Measurements from ENCODE around the gene CARS2.

The CARS2 gene

GRCh38 chr13:110653271-110653670 is 52.6 kb downstream of the CARS2 start:
- WGBS (ENCODE audit: insufficient coverage, insufficient read length): no CpG with 5 or more reads among the region's 14 CpGs
- no peak for DNase-seq (ENCODE audit: low read depth, low spot score)

GRCh38 chr13:110652764-110653163 is 53.2 kb downstream of the CARS2 start:
- no CpG with 5 or more reads among the region's 10 CpGs for WGBS (ENCODE audit: insufficient coverage, insufficient read length)
- Histone ChIP-seq H3K27ac (ENCODE audit: low read length) (no peak overlapping the region), H3K27me3 (ENCODE audit: control insufficient read depth, insufficient read depth, low read length) (no peaks in the 10 kb centered on the region), H3K4me1 (ENCODE audit: control insufficient read depth, insufficient read depth, low read length) (peaks cover 1% of the 10 kb centered on the region; the same call in 1 of the 2 replicates), H3K9me3 (ENCODE audit: control insufficient read depth, insufficient read depth, low read length) (no peaks in the 10 kb centered on the region), H3K4me3 (ENCODE audit: low read length) (no peak overlapping the region), H3K36me3 (ENCODE audit: control insufficient read depth, insufficient read depth, low read length) (peaks cover 3% of the 10 kb centered on the region)
- no peak for DNase-seq (ENCODE audit: low read depth, low spot score)

More at GRCh38 chr13:110653271-110653670, 52.6 kb downstream of the CARS2 start:
- Histone ChIP-seq H3K36me3 (ENCODE audit: control insufficient read depth, insufficient read depth, low read length) (peaks cover 3% of the 10 kb centered on the region), H3K27me3 (ENCODE audit: control insufficient read depth, insufficient read depth, low read length) (no peaks in the 10 kb centered on the region), H3K4me3 (ENCODE audit: low read length) (no peak overlapping the region), H3K4me1 (ENCODE audit: control insufficient read depth, insufficient read depth, low read length) (peaks cover 1% of the 10 kb centered on the region; the same call in 1 of the 2 replicates), H3K27ac (ENCODE audit: low read length) (no peak overlapping the region), H3K9me3 (ENCODE audit: control insufficient read depth, insufficient read depth, low read length) (no peaks in the 10 kb centered on the region; the same call in 1 of the 2 replicates)

GRCh38 chr13:110652231-110652730 is 53.6 kb downstream of the CARS2 start:
- peaks cover 1% of the 10 kb centered on the region; the same call in 1 of the 2 replicates for H3K4me1 ChIP-seq (ENCODE audit: control insufficient read depth, insufficient read depth, low read length)
- WGBS (ENCODE audit: insufficient coverage, insufficient read length): no CpG with 5 or more reads among the region's 10 CpGs
- no peaks in the 10 kb centered on the region for H3K27me3 ChIP-seq (ENCODE audit: control insufficient read depth, insufficient read depth, low read length)
- H3K4me3 ChIP-seq (ENCODE audit: low read length): no peak overlapping the region
- peaks cover 3% of the 10 kb centered on the region for H3K36me3 ChIP-seq (ENCODE audit: control insufficient read depth, insufficient read depth, low read length)
- H3K27ac ChIP-seq (ENCODE audit: low read length): no peak overlapping the region
- no peak for DNase-seq (ENCODE audit: low read depth, low spot score)
- H3K9me3 ChIP-seq (ENCODE audit: control insufficient read depth, insufficient read depth, low read length): no peaks in the 10 kb centered on the region

GRCh38 chr13:110651726-110652230 is 54.1 kb downstream of the CARS2 start:
- no peaks in the 10 kb centered on the region for H3K9me3 ChIP-seq (ENCODE audit: control insufficient read depth, insufficient read depth, low read length)
- H3K27ac ChIP-seq (ENCODE audit: low read length): no peak overlapping the region
- H3K27me3 ChIP-seq (ENCODE audit: control insufficient read depth, insufficient read depth, low read length): no peaks in the 10 kb centered on the region
- H3K36me3 ChIP-seq (ENCODE audit: control insufficient read depth, insufficient read depth, low read length): peaks cover 3% of the 10 kb centered on the region
- no peak for DNase-seq (ENCODE audit: low read depth, low spot score)
- H3K4me3 ChIP-seq (ENCODE audit: low read length): no peak overlapping the region
- whole genome bisulfite sequencing (ENCODE audit: insufficient coverage, insufficient read length): no CpG with 5 or more reads among the region's 16 CpGs
- H3K4me1 ChIP-seq (ENCODE audit: control insufficient read depth, insufficient read depth, low read length): peaks cover 1% of the 10 kb centered on the region; the same call in 1 of the 2 replicates

- H3K36me3 ChIP-seq (ENCODE audit: control insufficient read depth, insufficient read depth, low read length): peaks cover 3% of the 10 kb centered on the region
- DNase-seq (ENCODE audit: low read depth, low spot score): no peak
- H3K27me3 ChIP-seq (ENCODE audit: control insufficient read depth, insufficient read depth, low read length): no peaks in the 10 kb centered on the region
- peaks cover 1% of the 10 kb centered on the region; the same call in 1 of the 2 replicates for H3K4me1 ChIP-seq (ENCODE audit: control insufficient read depth, insufficient read depth, low read length)
- no peaks in the 10 kb centered on the region for H3K9me3 ChIP-seq (ENCODE audit: control insufficient read depth, insufficient read depth, low read length)
- H3K27ac ChIP-seq (ENCODE audit: low read length): no peak overlapping the region
- no peak overlapping the region; the same call in 1 of the 2 replicates for H3K4me3 ChIP-seq (ENCODE audit: low read length)
- no CpG with 5 or more reads among the region's 14 CpGs for WGBS (ENCODE audit: insufficient coverage, insufficient read length)
Observed at GRCh38 chr13:110651271-110651670, 54.6 kb downstream of the CARS2 start.

- no CpG with 5 or more reads among the region's 14 CpGs for WGBS (ENCODE audit: insufficient coverage, insufficient read length)
- Histone ChIP-seq H3K27ac (ENCODE audit: low read length) (no peak overlapping the region), H3K36me3 (ENCODE audit: control insufficient read depth, insufficient read depth, low read length) (peaks cover 3% of the 10 kb centered on the region)
Observed at GRCh38 chr13:110650436-110650835, 55.5 kb downstream of the CARS2 start.

GRCh38 chr13:110649551-110649950 is 56.4 kb downstream of the CARS2 start:
- no peak for DNase-seq (ENCODE audit: low read depth, low spot score)
- Histone ChIP-seq H3K27ac (ENCODE audit: low read length) (no peak overlapping the region), H3K9me3 (ENCODE audit: control insufficient read depth, insufficient read depth, low read length) (no peaks in the 10 kb centered on the region), H3K36me3 (ENCODE audit: control insufficient read depth, insufficient read depth, low read length) (peaks cover 3% of the 10 kb centered on the region), H3K4me3 (ENCODE audit: low read length) (no peak overlapping the region), H3K4me1 (ENCODE audit: control insufficient read depth, insufficient read depth, low read length) (peaks cover 3% of the 10 kb centered on the region), H3K27me3 (ENCODE audit: control insufficient read depth, insufficient read depth, low read length) (no peaks in the 10 kb centered on the region)
- WGBS (ENCODE audit: insufficient coverage, insufficient read length): no CpG with 5 or more reads among the region's 7 CpGs

More at GRCh38 chr13:110650436-110650835, 55.5 kb downstream of the CARS2 start:
- Histone ChIP-seq H3K9me3 (ENCODE audit: control insufficient read depth, insufficient read depth, low read length) (no peaks in the 10 kb centered on the region), H3K27me3 (ENCODE audit: control insufficient read depth, insufficient read depth, low read length) (no peaks in the 10 kb centered on the region), H3K4me3 (ENCODE audit: low read length) (no peak overlapping the region), H3K4me1 (ENCODE audit: control insufficient read depth, insufficient read depth, low read length) (peaks cover 1% of the 10 kb centered on the region)
- DNase-seq (ENCODE audit: low read depth, low spot score): no peak

GRCh38 chr13:110648848-110649421 is 57.0 kb downstream of the CARS2 start:
- H3K9me3 ChIP-seq (ENCODE audit: control insufficient read depth, insufficient read depth, low read length): no peaks in the 10 kb centered on the region
- H3K27ac ChIP-seq (ENCODE audit: low read length): no peak overlapping the region
- no peak overlapping the region for H3K4me3 ChIP-seq (ENCODE audit: low read length)
- H3K27me3 ChIP-seq (ENCODE audit: control insufficient read depth, insufficient read depth, low read length): no peaks in the 10 kb centered on the region
- no CpG with 5 or more reads among the region's 35 CpGs for WGBS (ENCODE audit: insufficient coverage, insufficient read length)
- DNase-seq (ENCODE audit: low read depth, low spot score): no peak
- H3K4me1 ChIP-seq (ENCODE audit: control insufficient read depth, insufficient read depth, low read length): peaks cover 3% of the 10 kb centered on the region
- peaks cover 3% of the 10 kb centered on the region for H3K36me3 ChIP-seq (ENCODE audit: control insufficient read depth, insufficient read depth, low read length)

GRCh38 chr13:110648146-110648819 is 57.6 kb downstream of the CARS2 start:
- H3K4me3 ChIP-seq (ENCODE audit: low read length): no peak overlapping the region
- no CpG with 5 or more reads among the region's 16 CpGs for WGBS (ENCODE audit: insufficient coverage, insufficient read length)
- H3K36me3 ChIP-seq (ENCODE audit: control insufficient read depth, insufficient read depth, low read length): peaks cover 3% of the 10 kb centered on the region
- H3K27me3 ChIP-seq (ENCODE audit: control insufficient read depth, insufficient read depth, low read length): no peaks in the 10 kb centered on the region
- no peak for DNase-seq (ENCODE audit: low read depth, low spot score)
- no peaks in the 10 kb centered on the region for H3K9me3 ChIP-seq (ENCODE audit: control insufficient read depth, insufficient read depth, low read length)
- H3K27ac ChIP-seq (ENCODE audit: low read length): no peak overlapping the region
- H3K4me1 ChIP-seq (ENCODE audit: control insufficient read depth, insufficient read depth, low read length): peaks cover 3% of the 10 kb centered on the region

GRCh38 chr13:110647365-110647737 is 58.6 kb downstream of the CARS2 start:
- no peaks in the 10 kb centered on the region for H3K9me3 ChIP-seq (ENCODE audit: control insufficient read depth, insufficient read depth, low read length)
- peaks cover 3% of the 10 kb centered on the region for H3K4me1 ChIP-seq (ENCODE audit: control insufficient read depth, insufficient read depth, low read length)
- peaks cover 7% of the 10 kb centered on the region for H3K36me3 ChIP-seq (ENCODE audit: control insufficient read depth, insufficient read depth, low read length)
- H3K27ac ChIP-seq (ENCODE audit: low read length): no peak overlapping the region
- no peak for DNase-seq (ENCODE audit: low read depth, low spot score)
- H3K4me3 ChIP-seq (ENCODE audit: low read length): no peak overlapping the region
- WGBS (ENCODE audit: insufficient coverage, insufficient read length): no CpG with 5 or more reads among the region's 10 CpGs
- no peaks in the 10 kb centered on the region for H3K27me3 ChIP-seq (ENCODE audit: control insufficient read depth, insufficient read depth, low read length)

Data from iPS DF 6.9 (cell line).